K562 (cell line): ENCODE measurements around the gene EDDM13. TPM values are rescaled to one million over a fixed set of nuclear protein-coding genes. Genes with fewer than 3 reads are reported as not detected.

Source experiments
- HINFP ChIP-seq: fragments of 450-650 bp; conservative IDR thresholded peaks from 2 replicates; pipeline ENCODE4 v1.6.1; 2016; ENCODE audit warnings: missing genetic modification characterization, low read depth, mild to moderate bottlenecking, control low read depth, missing compliant biosample characterization
- MGA ChIP-seq: fragments of 450-650 bp; IDR thresholded peaks from 2 replicates; pipeline ENCODE4 v1.6.1; 2016; ENCODE audit warnings: mild to moderate bottlenecking, moderate library complexity
- RAD21 ChIP-seq, 2 experiments: fragments of 250-450 bp in 1 of 2; fragments of 450-650 bp in 1 of 2; sonication (Bioruptor Pico) in 1 of 2; formaldehyde crosslinking in 1 of 2; IDR thresholded peaks in 1 of 2; conservative IDR thresholded peaks in 1 of 2; 2 replicates each; pipeline versions ENCODE4 v1.4.0 to v1.8.0; 2020 to 2022; ENCODE audit warnings: mild to moderate bottlenecking in 2 of 2, moderate library complexity in 1 of 2
- SRF ChIP-seq, 2 experiments: fragments of 250-450, 450-650 bp in 1 of 2; sonication (Bioruptor Pico) in 1 of 2; sonication (generic) in 1 of 2; formaldehyde crosslinking; IDR thresholded peaks; 2 replicates each; pipeline versions ENCODE4 v1.5.0 to v1.5.1; 2020 to 2022; ENCODE audit warnings: mild to moderate bottlenecking in 1 of 2, missing genetic modification reagents in 1 of 2
- polyA plus RNA-seq, 8 experiments: library from polyadenylated mRNA; depleted of rRNA in 4 of 8; stranded (reverse) in 5 of 8; unstranded in 3 of 8; fragments of >200 nt; fragmentation: Nextera tagmentation in 2 of 8; fragmentation: Illumina TruSeq in 1 of 8; extraction: Ambion mirVana in 2 of 8; extraction: Trizol in 1 of 8; gene quantifications; 2 replicates each; pipeline versions ENCODE4 v1.2.1 to v1.2.3, GENCODE V29; 2011 to 2014; ENCODE audit warnings: inconsistent platforms in 1 of 8, missing spikeins in 1 of 8
- total RNA-seq, 7 experiments: library from RNA; depleted of rRNA in 6 of 7; stranded (reverse); fragments of >200 nt in 6 of 7; fragmentation: Illumina TruSeq in 2 of 7; extraction: Trizol in 2 of 7; gene quantifications; 2 replicates each; pipeline versions ENCODE4 v1.2.1 to v1.2.3, GENCODE V29; 2011 to 2021; ENCODE audit warnings: low replicate concordance in 1 of 7
- TF ChIP-seq, protein P1 (sequence below): fragments of 250-450 bp; sonication (Bioruptor Pico); IDR thresholded peaks from 2 replicates; pipeline ENCODE4 v1.4.0; 2020
- TF ChIP-seq, protein P2 (sequence below): fragments of 450-650 bp; IDR thresholded peaks from 2 replicates; pipeline ENCODE4 v1.6.1; 2017; ENCODE audit warnings: antibody characterized with exemption, mild to moderate bottlenecking

EDDM13 gene
- total and polyA plus RNA-seq, 9 of the 15 experiments (the other 6 are each of a cell fraction or from before 2014, with no cell fraction given), result 2.0 to 7.7 (median 4.1) TPM

- peak; percentile 75 for TF ChIP-seq MGA
- no peak for TF ChIP-seq HINFP (tag)
- TF ChIP-seq, protein P1, sequence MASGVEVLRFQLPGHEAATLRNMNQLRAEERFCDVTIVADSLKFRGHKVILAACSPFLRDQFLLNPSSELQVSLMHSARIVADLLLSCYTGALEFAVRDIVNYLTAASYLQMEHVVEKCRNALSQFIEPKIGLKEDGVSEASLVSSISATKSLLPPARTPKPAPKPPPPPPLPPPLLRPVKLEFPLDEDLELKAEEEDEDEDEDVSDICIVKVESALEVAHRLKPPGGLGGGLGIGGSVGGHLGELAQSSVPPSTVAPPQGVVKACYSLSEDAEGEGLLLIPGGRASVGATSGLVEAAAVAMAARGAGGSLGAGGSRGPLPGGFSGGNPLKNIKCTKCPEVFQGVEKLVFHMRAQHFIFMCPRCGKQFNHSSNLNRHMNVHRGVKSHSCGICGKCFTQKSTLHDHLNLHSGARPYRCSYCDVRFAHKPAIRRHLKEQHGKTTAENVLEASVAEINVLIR (CRISPR knock-in tag), result peak; percentile 58; the same call in 1 of the 2 replicates
- TF ChIP-seq RAD21 (CRISPR knock-in tag; conservative IDR thresholded peaks at IDR 0.05 in 1 of 2, IDR thresholded peaks at IDR 0.05 in 1 of 2), result peak; percentile 61 to 87
- TF ChIP-seq SRF (CRISPR knock-in tag; IDR thresholded peaks at IDR 0.05), result 0 out of 4 replicates have a peak, but pooled peaks of 1 of the 2 experiments have one; percentile 57
- TF ChIP-seq, protein P2, sequence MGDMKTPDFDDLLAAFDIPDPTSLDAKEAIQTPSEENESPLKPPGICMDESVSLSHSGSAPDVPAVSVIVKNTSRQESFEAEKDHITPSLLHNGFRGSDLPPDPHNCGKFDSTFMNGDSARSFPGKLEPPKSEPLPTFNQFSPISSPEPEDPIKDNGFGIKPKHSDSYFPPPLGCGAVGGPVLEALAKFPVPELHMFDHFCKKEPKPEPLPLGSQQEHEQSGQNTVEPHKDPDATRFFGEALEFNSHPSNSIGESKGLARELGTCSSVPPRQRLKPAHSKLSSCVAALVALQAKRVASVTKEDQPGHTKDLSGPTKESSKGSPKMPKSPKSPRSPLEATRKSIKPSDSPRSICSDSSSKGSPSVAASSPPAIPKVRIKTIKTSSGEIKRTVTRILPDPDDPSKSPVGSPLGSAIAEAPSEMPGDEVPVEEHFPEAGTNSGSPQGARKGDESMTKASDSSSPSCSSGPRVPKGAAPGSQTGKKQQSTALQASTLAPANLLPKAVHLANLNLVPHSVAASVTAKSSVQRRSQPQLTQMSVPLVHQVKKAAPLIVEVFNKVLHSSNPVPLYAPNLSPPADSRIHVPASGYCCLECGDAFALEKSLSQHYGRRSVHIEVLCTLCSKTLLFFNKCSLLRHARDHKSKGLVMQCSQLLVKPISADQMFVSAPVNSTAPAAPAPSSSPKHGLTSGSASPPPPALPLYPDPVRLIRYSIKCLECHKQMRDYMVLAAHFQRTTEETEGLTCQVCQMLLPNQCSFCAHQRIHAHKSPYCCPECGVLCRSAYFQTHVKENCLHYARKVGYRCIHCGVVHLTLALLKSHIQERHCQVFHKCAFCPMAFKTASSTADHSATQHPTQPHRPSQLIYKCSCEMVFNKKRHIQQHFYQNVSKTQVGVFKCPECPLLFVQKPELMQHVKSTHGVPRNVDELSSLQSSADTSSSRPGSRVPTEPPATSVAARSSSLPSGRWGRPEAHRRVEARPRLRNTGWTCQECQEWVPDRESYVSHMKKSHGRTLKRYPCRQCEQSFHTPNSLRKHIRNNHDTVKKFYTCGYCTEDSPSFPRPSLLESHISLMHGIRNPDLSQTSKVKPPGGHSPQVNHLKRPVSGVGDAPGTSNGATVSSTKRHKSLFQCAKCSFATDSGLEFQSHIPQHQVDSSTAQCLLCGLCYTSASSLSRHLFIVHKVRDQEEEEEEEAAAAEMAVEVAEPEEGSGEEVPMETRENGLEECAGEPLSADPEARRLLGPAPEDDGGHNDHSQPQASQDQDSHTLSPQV, result peak; percentile 95
Measured at GRCh38 chr19:56252699-56253422, 19.7 kb upstream of the EDDM13 start (continued).
